HG02678 (cell line): ENCODE data around the gene TMEM53.

Source experiments
- ATAC-seq: cut with Tn5 transposase; IDR thresholded peaks from one replicate; pipeline ENCODE4 v1.9.1; 2021; ENCODE audit warnings: mild to moderate bottlenecking, moderate library complexity; ENCODE audit not compliant: unreplicated experiment

TMEM53 gene

DNA sequence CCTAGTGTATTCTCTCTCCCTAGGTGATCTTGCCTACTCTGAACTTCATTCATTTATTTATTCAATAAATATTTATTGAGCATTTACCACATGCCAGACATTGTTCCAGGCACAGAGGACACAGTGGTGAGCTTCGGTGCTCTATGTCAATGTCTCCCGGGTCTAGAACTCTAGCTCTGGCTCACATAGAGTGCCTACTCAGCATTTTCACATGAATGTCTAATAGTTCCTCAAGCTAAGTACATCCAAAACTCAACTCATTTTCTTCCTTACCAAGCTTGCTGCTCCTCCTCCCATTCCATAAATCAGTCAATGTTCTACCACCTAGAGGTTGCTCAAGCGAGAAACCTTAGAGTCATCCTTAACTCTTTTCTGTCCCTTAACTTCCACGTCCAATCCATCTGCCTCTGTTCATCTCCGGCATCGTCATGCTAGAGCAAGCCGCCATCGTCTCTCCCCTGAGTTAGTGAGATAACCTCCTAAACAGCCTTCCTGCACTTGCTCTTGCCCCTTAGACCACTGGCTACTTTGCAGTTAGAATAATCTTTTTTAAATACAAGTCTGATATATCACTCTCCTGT, 67.5 kb downstream of the TMEM53 start:
- no peak for ATAC-seq

DNA sequence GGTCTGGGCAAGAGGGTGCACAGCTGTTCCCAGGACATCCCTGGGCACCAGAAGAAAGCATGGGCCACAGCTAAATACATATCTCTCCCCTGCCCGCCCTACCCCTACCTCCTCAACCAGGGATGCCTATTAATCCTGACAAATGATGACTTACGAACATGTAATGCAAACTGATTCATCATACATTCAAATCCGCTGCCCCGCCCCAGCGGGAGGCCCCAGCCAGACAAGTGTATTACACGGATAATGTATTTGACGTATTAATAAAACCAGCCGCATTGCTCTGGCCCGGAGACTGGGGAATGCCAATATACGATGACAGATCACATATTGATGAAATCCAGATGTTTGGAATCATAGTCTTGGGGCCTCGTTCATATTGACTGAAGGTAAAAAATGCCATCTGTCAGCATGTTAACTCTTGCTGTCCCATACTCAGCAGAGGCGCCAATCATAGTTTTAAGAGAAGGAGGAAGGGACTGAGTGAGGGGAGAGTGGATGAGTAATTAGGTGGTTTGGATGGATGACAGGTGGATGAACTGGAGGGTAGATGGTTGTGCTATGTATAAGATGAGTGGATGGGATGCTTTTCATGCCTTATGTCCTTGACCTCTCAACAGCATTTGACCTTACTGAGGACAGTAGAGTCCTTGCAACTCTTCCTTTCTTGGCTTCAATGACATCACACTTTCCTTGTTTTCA, 68.2 kb downstream of the TMEM53 start:
- ATAC-seq, result no peak

DNA sequence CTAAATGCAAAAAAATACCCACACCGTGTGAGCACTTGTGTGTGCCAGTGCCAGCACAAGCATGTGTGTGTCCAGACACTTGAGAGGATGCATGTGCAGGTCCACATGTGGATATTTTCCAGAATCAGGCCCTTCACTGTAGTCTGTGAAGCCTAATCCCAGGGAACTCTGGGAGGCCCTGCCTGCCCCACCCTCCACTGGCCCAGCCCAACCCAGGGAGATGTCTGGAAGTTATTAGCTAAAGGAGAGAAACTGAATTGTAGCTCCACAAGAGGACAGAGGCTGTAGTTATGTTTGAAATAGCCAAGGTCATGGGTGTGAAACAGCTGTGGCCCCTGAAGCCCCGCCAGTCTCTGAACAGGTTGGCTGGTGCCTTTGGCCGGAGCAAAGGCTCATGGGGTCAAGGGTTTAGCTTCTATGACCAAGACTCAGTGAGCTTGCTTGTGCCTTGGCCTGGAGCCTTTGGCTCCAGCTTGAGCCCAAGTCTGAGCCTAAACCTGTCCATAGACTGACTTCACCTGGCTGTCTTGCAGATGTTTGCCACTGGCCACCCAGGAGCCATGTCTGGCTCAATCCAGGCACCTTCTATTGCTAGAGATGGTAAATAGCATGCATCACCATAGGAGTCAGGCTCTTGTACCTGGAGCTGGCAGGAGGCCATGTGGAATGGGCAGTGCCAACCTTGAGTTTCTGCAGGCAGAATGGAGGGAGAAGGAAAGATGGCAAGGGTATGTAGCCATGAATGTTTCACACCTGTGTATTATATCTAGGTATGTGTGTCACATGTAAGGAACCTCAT, 69.9 kb downstream of the TMEM53 start:
- ATAC-seq, result no peak

DNA sequence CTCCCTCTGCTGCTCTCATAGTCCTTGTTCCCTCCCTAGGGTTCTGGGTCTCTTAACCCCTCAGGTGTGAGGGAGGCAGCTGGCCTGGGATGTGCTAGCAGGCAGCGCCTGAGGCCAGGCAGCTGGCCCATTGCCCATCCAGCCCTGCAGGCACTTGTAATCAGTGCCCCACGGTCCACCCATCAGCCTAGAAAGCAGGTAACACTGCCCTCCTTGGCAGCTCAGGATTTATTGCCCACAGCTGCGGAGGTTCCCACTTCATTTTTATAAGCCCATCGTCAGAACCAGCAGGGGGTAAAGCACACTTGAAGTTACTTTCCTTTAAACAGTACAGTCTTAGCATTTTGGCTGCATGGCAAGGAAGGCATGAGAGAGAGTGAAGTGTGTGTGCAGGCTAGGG, 70.6 kb downstream of the TMEM53 start:
- ATAC-seq, result no peak
